A549 (cell line): ENCODE measurements around the gene CCNT2.

ENCODE experiments used
- CTCF ChIP-seq: fragments of >200 bp; sonication (Bioruptor Twin); formaldehyde crosslinking; IDR thresholded peaks from 3 replicates; pipeline ENCODE4 v1.5.1; 2016
- EP300 ChIP-seq, 2 experiments: fragments of >200 bp; sonication (Bioruptor Twin); formaldehyde crosslinking; IDR thresholded peaks; 2 replicates in 1 of 2; 3 replicates in 1 of 2; pipeline ENCODE4 v1.6.1; 2016 to 2017
- JUNB ChIP-seq: fragments of >200 bp; sonication (Bioruptor Twin); formaldehyde crosslinking; IDR thresholded peaks from 2 replicates; pipeline ENCODE4 v1.6.1; 2016
- KDM5A ChIP-seq: fragments of 200-600 bp; sonication (generic); IDR thresholded peaks from 2 replicates; pipeline ENCODE4 v1.6.1; 2016; ENCODE audit warnings: antibody characterized with exemption, mild to moderate bottlenecking
- MAX ChIP-seq: IDR thresholded peaks from 2 replicates; pipeline ENCODE4 v1.6.1; 2012
- POLR2A ChIP-seq: IDR thresholded peaks from 2 replicates; pipeline ENCODE4 v1.6.1; 2012; ENCODE audit warnings: mild to moderate bottlenecking, low read length
- RAD21 ChIP-seq, 2 experiments: fragments of >200 bp in 1 of 2; sonication (Bioruptor Twin) in 1 of 2; formaldehyde crosslinking in 1 of 2; IDR thresholded peaks in 1 of 2; conservative IDR thresholded peaks in 1 of 2; 2 replicates in 1 of 2; 3 replicates in 1 of 2; pipeline ENCODE4 v1.6.1; 2012 to 2018; ENCODE audit warnings: inconsistent platforms in 1 of 2
- REST ChIP-seq: fragments of 200-600 bp; sonication (generic); IDR thresholded peaks from 2 replicates; pipeline ENCODE4 v1.6.1; 2016; ENCODE audit warnings: antibody characterized with exemption, mild to moderate bottlenecking, moderate library complexity
- RNF2 ChIP-seq: fragments of 200-600 bp; sonication (generic); IDR thresholded peaks from 2 replicates; pipeline ENCODE4 v1.6.1; 2016; ENCODE audit warnings: low read depth, mild to moderate bottlenecking, antibody characterized with exemption, moderate library complexity, borderline replicate concordance

GRCh38 chr2:134946073-134946472, 27.5 kb downstream of the CCNT2 start:
- TF ChIP-seq POLR2A (no peak), CTCF (no peak), RAD21 (conservative IDR thresholded peaks at IDR 0.05 in 1 of 2, IDR thresholded peaks at IDR 0.05 in 1 of 2) (no peak), EP300 (IDR thresholded peaks at IDR 0.05) (no peak), RNF2 (no peak), KDM5A (no peak), MAX (no peak), JUNB (no peak), REST (no peak)
